Omental fat pad (tissue), 4 donors: Measurements from ENCODE around the gene NBDY. TPM values are rescaled to one million over a fixed set of nuclear protein-coding genes. Genes with fewer than 3 reads are reported as not detected.

ENCODE experiments used
- ATAC-seq: fragments of 150-250 bp; one replicate; pipeline ENCODE4 v1.9.1; 2016; ENCODE audit warnings: mild to moderate bottlenecking, moderate library complexity; ENCODE audit not compliant: low FRiP score
- DNase-seq: peaks from one replicate; pipeline ENCODE4 v3.0.0-alpha.2; 2019; ENCODE audit warnings: low spot score
- CTCF ChIP-seq, 3 donors: fragments of 450-650 bp; IDR thresholded peaks; one replicate each; pipeline ENCODE4 v1.5.1; 2016 to 2017; ENCODE audit warnings: antibody characterized with exemption in 3 of 3, mild to moderate bottlenecking in 3 of 3, moderate library complexity in 2 of 3
- total RNA-seq, 4 donors: library from RNA; depleted of rRNA; stranded (reverse); fragments of >200 nt; gene quantifications; one replicate each; pipeline ENCODE4 v1.1.0, GENCODE V29; 2016

NBDY gene
- total RNA-seq, 4 donors from 2014 or later: 7.7 to 12.6 (median 9.4) TPM

DNA sequence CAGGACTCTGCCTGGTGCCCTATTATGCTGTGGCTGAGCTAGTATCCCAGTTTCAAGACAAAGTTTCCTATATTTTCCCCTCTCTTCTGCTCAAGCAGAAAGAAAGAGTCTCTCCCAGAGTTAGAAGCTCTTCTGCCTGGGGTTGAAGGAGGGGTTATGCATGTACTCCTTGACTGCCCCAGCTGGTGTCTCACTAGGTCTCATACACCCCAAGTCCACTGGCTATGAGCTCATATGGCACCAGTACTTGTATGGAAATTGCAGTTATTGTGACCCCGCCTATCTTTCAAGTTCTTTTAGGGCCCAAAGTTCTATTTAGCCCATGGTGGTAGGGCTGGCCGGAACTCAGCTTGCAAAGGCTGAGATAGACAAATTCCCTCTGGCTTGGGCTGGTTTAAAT lies 131.8 kb downstream of the NBDY start:
- ATAC-seq (no peak), DNase-seq (no peak)
- no peak for TF ChIP-seq CTCF (IDR thresholded peaks at IDR 0.05)

Other genes with a start within 250 kb of the NBDY start
- 10 to 100 TPM; 17.6 to 24.9 (median 20.8) TPM for gene UBQLN2, start 165.6 kb upstream of the NBDY start, total RNA-seq